Ascending aorta (tissue), 2 donors: ENCODE measurements around the gene RFC3. TPM values are rescaled to one million over a fixed set of nuclear protein-coding genes. Genes with fewer than 3 reads are reported as not detected.

Experiments
- DNase-seq, 2 donors: peaks; one replicate each; pipeline ENCODE4 v3.0.0-alpha.2; 2019; ENCODE audit warnings: low spot score in 2 of 2
- H3K27ac ChIP-seq, 2 donors: fragments of 200-600 bp; sonication (generic); one replicate each; pipeline ENCODE4 v1.5.1; 2016 to 2017; ENCODE audit warnings: mild to moderate bottlenecking in 1 of 2
- H3K27me3 ChIP-seq: fragments of 200-600 bp; sonication (generic); one replicate; pipeline ENCODE4 v1.5.1; 2017
- H3K36me3 ChIP-seq, 2 donors: fragments of 200-600 bp; sonication (generic); one replicate each; pipeline ENCODE4 v1.5.1; 2016
- H3K4me1 ChIP-seq, 2 donors: fragments of 200-600 bp; sonication (generic); one replicate each; pipeline ENCODE4 v1.5.1; 2016 to 2017; ENCODE audit warnings: mild to moderate bottlenecking in 1 of 2
- H3K4me3 ChIP-seq, 2 donors: fragments of 200-600 bp; sonication (generic); one replicate each; pipeline ENCODE4 v1.5.1; 2016 to 2017; ENCODE audit warnings: mild to moderate bottlenecking in 1 of 2
- H3K9me3 ChIP-seq, 2 donors: fragments of 200-600 bp; sonication (generic); one replicate each; pipeline ENCODE4 v1.5.1; 2016
- CTCF ChIP-seq, 3 experiments: fragments of 200-600 bp in 2 of 3; fragments of 450-650 bp in 1 of 3; sonication (generic) in 2 of 3; IDR thresholded peaks; one replicate each; pipeline ENCODE4 v1.5.1; 2016 to 2019; ENCODE audit warnings: antibody characterized with exemption in 3 of 3, mild to moderate bottlenecking in 1 of 3, moderate library complexity in 1 of 3
- intact Hi-C: fragments of 100-400 bp; cut with DNase I; formaldehyde crosslinking; loops from one replicate; pipeline ENCODE4 v1.15.1; 2023
- total RNA-seq: library from RNA; depleted of rRNA; stranded (reverse); fragments of >200 nt; gene quantifications from one replicate; pipeline ENCODE4 v1.1.0, GENCODE V29; 2016

RFC3 gene
- total RNA-seq, 1 donor from 2014 or later, result 6.2 TPM

- no peak overlapping the region for H3K27ac ChIP-seq
- no peaks in the 10 kb centered on the region for H3K36me3 ChIP-seq
- intact Hi-C loops, result no loop called here
- H3K4me1 ChIP-seq, result no peaks in the 10 kb centered on the region
- no peaks in the 10 kb centered on the region for H3K9me3 ChIP-seq
- H3K27me3 ChIP-seq, result no peaks in the 10 kb centered on the region
- no peak for DNase-seq
- TF ChIP-seq CTCF (IDR thresholded peaks at IDR 0.05), result no peak
- no peak overlapping the region for H3K4me3 ChIP-seq
Measured at GRCh38 chr13:33882804-33883203, 64.9 kb downstream of the RFC3 start.

- H3K36me3 ChIP-seq, result no peaks in the 10 kb centered on the region
- no peak overlapping the region for H3K4me3 ChIP-seq
- DNase-seq, result no peak
- TF ChIP-seq CTCF (IDR thresholded peaks at IDR 0.05), result no peak
- no peaks in the 10 kb centered on the region for H3K9me3 ChIP-seq
- no peaks in the 10 kb centered on the region for H3K4me1 ChIP-seq
- intact Hi-C loops, result no loop called here
- no peak overlapping the region for H3K27ac ChIP-seq
- H3K27me3 ChIP-seq, result no peaks in the 10 kb centered on the region
Measured at GRCh38 chr13:33884531-33885220, 66.7 kb downstream of the RFC3 start.
